ENCODE measurements around the gene ACTL10.

ACTL10 gene

DNA sequence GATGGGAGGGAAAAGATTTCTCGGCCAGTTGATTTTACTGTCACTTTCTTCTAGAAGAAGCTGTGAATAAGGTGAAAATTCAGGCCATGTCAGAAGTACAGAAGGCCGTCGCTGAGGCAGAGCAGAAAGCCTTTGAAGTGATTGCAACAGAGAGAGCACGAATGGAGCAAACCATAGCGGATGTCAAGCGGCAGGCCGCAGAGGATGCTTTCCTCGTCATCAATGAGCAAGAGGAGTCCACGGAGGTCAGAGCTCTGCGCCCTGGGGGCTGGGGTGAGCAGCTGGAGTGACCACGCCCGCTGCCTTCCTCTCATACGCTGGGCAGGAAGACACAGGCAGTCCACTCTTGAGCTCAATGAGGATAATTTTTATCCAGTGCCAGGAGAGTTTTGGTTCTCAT lies 26.5 kb upstream of the ACTL10 start:
- Histone ChIP-seq H4K12ac (ENCODE audit: low read depth, low read length) (no peak overlapping the region), H3K4ac (ENCODE audit: low read depth, low read length) (no peak overlapping the region), H4K8ac (ENCODE audit: low read depth, low read length) (no peak overlapping the region), H3K79me2 (ENCODE audit: control insufficient read depth, insufficient read depth, low read length, poor library complexity) (no peaks in the 10 kb centered on the region), H3K18ac (ENCODE audit: low read length) (no peak overlapping the region), H3K4me1 (ENCODE audit: control insufficient read depth in 1 of 2, insufficient read depth in 2 of 2, low read length in 2 of 2) (peaks cover 0 to 2% of the 10 kb centered on the region in 2 experiments), H2AFZ (ENCODE audit: insufficient read depth, low read length, poor library complexity) (no peak overlapping the region), H3K4me3 (ENCODE audit: low read depth, low read length) (no peak overlapping the region), H3K9me3 (ENCODE audit: insufficient read depth, low read depth, low read length) (no peaks in the 10 kb centered on the region), H3K79me1 (ENCODE audit: low read length) (no peaks in the 10 kb centered on the region), H3K36me3 (ENCODE audit: control insufficient read depth in 1 of 2, insufficient read depth in 2 of 2, low read length in 2 of 2) (peaks cover 21 to 31% of the 10 kb centered on the region in 2 experiments), H3K27ac (ENCODE audit: low read depth, low read length) (no peak overlapping the region), H2BK5ac (ENCODE audit: low read depth, low read length, poor library complexity) (no peak overlapping the region), H4K91ac (ENCODE audit: low read depth, low read length) (no peak overlapping the region), H2BK120ac (ENCODE audit: insufficient read depth, low read length, poor library complexity) (no peak overlapping the region), H3K4me2 (ENCODE audit: low read length) (no peak overlapping the region), H3K27me3 (ENCODE audit: insufficient read depth, low read length) (no peaks in the 10 kb centered on the region), H2AK5ac (ENCODE audit: low read length) (no peak overlapping the region), H2BK12ac (ENCODE audit: low read length) (no peak overlapping the region), H3K23ac (ENCODE audit: low read length) (no peak overlapping the region), H3K9ac (ENCODE audit: low read length) (no peak overlapping the region), H3K14ac (ENCODE audit: low read length) (no peak overlapping the region)
- no CpG with 5 or more reads among the region's 13 CpGs for WGBS (ENCODE audit: extremely low coverage, insufficient coverage, insufficient read length)
- no peak for DNase-seq

DNA sequence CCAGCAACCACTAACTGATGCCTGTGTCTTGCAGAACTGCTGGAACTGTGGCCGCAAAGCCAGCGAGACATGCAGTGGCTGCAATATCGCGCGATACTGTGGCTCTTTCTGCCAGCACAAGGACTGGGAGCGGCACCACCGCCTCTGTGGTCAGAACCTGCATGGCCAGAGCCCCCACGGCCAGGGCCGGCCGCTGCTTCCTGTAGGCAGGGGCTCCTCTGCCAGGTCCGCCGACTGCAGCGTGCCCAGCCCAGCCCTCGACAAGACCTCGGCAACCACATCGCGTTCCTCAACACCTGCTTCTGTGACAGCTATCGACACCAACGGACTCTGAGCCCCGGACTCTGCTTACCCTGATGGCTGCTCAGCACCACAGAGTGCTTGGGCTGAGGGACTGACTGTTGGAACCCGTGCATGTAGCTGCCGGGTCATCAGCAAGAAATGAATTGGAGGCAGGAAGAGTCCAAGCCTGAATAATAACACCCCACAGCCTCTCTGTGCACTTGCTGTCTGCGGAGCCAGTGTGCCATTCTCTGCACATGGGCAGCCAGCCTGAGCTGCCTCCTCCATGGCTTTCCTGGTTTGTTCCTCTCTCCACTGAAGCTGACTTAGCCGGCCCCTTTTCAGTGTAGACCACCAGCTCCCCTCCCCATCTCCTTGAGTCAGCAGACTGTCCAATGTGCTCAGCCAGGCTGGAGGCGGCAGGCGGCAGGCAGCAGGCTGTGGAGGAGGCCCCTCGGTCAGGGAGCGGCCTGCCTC lies 22.3 kb upstream of the ACTL10 start:
- Histone ChIP-seq H3K27ac (ENCODE audit: low read depth, low read length) (no peak overlapping the region), H3K36me3 (ENCODE audit: control insufficient read depth in 1 of 2, insufficient read depth in 2 of 2, low read length in 2 of 2) (peaks cover 25 to 28% of the 10 kb centered on the region in 2 experiments), H3K79me1 (ENCODE audit: low read length) (no peaks in the 10 kb centered on the region), H3K4me2 (ENCODE audit: low read length) (no peak overlapping the region), H3K4me1 (ENCODE audit: control insufficient read depth in 1 of 2, insufficient read depth in 2 of 2, low read length in 2 of 2) (peaks cover 0 to 2% of the 10 kb centered on the region in 2 experiments), H3K4me3 (ENCODE audit: low read depth, low read length) (no peak overlapping the region), H3K14ac (ENCODE audit: low read length) (no peak overlapping the region), H2BK120ac (ENCODE audit: insufficient read depth, low read length, poor library complexity) (no peak overlapping the region), H3K79me2 (ENCODE audit: control insufficient read depth, insufficient read depth, low read length, poor library complexity) (no peaks in the 10 kb centered on the region), H4K91ac (ENCODE audit: low read depth, low read length) (no peak overlapping the region), H4K12ac (ENCODE audit: low read depth, low read length) (no peak overlapping the region), H2AFZ (ENCODE audit: insufficient read depth, low read length, poor library complexity) (no peak overlapping the region), H2BK12ac (ENCODE audit: low read length) (no peak overlapping the region), H3K4ac (ENCODE audit: low read depth, low read length) (no peak overlapping the region), H2BK5ac (ENCODE audit: low read depth, low read length, poor library complexity) (no peak overlapping the region), H3K27me3 (ENCODE audit: insufficient read depth, low read length) (no peaks in the 10 kb centered on the region), H3K9me3 (ENCODE audit: insufficient read depth, low read depth, low read length) (no peaks in the 10 kb centered on the region), H3K23ac (ENCODE audit: low read length) (no peak overlapping the region), H4K8ac (ENCODE audit: low read depth, low read length) (no peak overlapping the region), H2AK5ac (ENCODE audit: low read length) (no peak overlapping the region), H3K9ac (ENCODE audit: low read length) (no peak overlapping the region), H3K18ac (ENCODE audit: low read length) (no peak overlapping the region)
- no peak for DNase-seq
- no CpG with 5 or more reads among the region's 28 CpGs for WGBS (ENCODE audit: extremely low coverage, insufficient coverage, insufficient read length)

DNA sequence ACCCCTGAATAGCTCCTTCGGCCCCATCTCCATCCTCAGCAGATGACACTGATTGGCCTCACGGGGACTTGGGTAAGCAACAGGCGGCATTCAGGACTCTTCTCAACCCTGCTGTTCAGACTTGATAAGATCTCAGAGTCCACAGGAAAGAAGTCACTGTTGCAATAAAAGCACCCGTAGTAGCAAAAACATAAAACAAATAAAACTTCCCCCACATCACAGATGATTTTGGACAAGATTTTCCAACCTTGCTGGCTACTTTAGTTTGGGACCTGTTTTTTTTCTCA lies 21.7 kb upstream of the ACTL10 start:
- H3K4ac ChIP-seq (ENCODE audit: low read depth, low read length) = no peak overlapping the region
- no peaks in the 10 kb centered on the region for H3K79me1 ChIP-seq (ENCODE audit: low read length)
- H2BK12ac ChIP-seq (ENCODE audit: low read length) = no peak overlapping the region
- peaks cover 0 to 2% of the 10 kb centered on the region in 2 experiments for H3K4me1 ChIP-seq (ENCODE audit: control insufficient read depth in 1 of 2, insufficient read depth in 2 of 2, low read length in 2 of 2)
- H3K79me2 ChIP-seq (ENCODE audit: control insufficient read depth, insufficient read depth, low read length, poor library complexity) = no peaks in the 10 kb centered on the region
- H4K91ac ChIP-seq (ENCODE audit: low read depth, low read length) = no peak overlapping the region
- no peak overlapping the region for H3K14ac ChIP-seq (ENCODE audit: low read length)
- no peak overlapping the region for H4K8ac ChIP-seq (ENCODE audit: low read depth, low read length)
- H3K27ac ChIP-seq (ENCODE audit: low read depth, low read length) = no peak overlapping the region
- H3K4me2 ChIP-seq (ENCODE audit: low read length) = no peak overlapping the region
- no peak overlapping the region for H3K4me3 ChIP-seq (ENCODE audit: low read depth, low read length)
- peaks cover 23 to 27% of the 10 kb centered on the region in 2 experiments for H3K36me3 ChIP-seq (ENCODE audit: control insufficient read depth in 1 of 2, insufficient read depth in 2 of 2, low read length in 2 of 2)
- H3K9ac ChIP-seq (ENCODE audit: low read length) = no peak overlapping the region
- peak in 1 of 2 donors; percentile 28 for DNase-seq
- H2BK5ac ChIP-seq (ENCODE audit: low read depth, low read length, poor library complexity) = no peak overlapping the region
- H2AK5ac ChIP-seq (ENCODE audit: low read length) = no peak overlapping the region
- H3K9me3 ChIP-seq (ENCODE audit: insufficient read depth, low read depth, low read length) = no peaks in the 10 kb centered on the region
- no peak overlapping the region for H3K23ac ChIP-seq (ENCODE audit: low read length)
- H4K12ac ChIP-seq (ENCODE audit: low read depth, low read length) = no peak overlapping the region
- H2BK120ac ChIP-seq (ENCODE audit: insufficient read depth, low read length, poor library complexity) = no peak overlapping the region
- no peaks in the 10 kb centered on the region for H3K27me3 ChIP-seq (ENCODE audit: insufficient read depth, low read length)
- WGBS (ENCODE audit: extremely low coverage, insufficient coverage, insufficient read length) = no CpG with 5 or more reads among the region's 4 CpGs
- H2AFZ ChIP-seq (ENCODE audit: insufficient read depth, low read length, poor library complexity) = no peak overlapping the region
- no peak overlapping the region for H3K18ac ChIP-seq (ENCODE audit: low read length)

DNA sequence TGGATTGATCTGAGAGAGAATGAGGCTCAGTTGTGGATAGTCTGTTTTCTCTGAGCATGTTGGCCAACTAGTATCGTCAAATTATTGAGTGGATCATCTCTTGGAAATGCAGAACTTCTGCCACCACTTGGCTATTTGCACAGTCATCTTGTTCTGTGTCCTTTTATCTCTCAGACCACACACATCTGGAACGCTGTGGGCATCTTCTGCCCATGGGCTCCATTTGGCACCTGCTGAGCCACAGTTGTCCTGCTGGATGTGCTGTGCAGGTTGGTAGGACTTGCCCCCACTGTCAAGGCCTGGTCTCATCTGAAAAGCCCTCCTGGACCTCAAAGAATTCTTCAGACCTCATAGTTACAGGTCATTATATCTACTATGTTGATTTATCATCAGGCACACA lies 21.3 kb upstream of the ACTL10 start:
- no peak overlapping the region for H4K12ac ChIP-seq (ENCODE audit: low read depth, low read length)
- H4K8ac ChIP-seq (ENCODE audit: low read depth, low read length) = no peak overlapping the region
- H3K27ac ChIP-seq (ENCODE audit: low read depth, low read length) = no peak overlapping the region
- no peak overlapping the region for H4K91ac ChIP-seq (ENCODE audit: low read depth, low read length)
- H3K36me3 ChIP-seq (ENCODE audit: control insufficient read depth in 1 of 2, insufficient read depth in 2 of 2, low read length in 2 of 2) = peaks cover 20 to 23% of the 10 kb centered on the region in 2 experiments
- no peak overlapping the region for H2AK5ac ChIP-seq (ENCODE audit: low read length)
- H3K23ac ChIP-seq (ENCODE audit: low read length) = no peak overlapping the region
- H3K9me3 ChIP-seq (ENCODE audit: insufficient read depth, low read depth, low read length) = no peaks in the 10 kb centered on the region
- H3K14ac ChIP-seq (ENCODE audit: low read length) = no peak overlapping the region
- peaks cover 0 to 2% of the 10 kb centered on the region in 2 experiments for H3K4me1 ChIP-seq (ENCODE audit: control insufficient read depth in 1 of 2, insufficient read depth in 2 of 2, low read length in 2 of 2)
- no peak overlapping the region for H3K4ac ChIP-seq (ENCODE audit: low read depth, low read length)
- no CpG with 5 or more reads among the region's 2 CpGs for WGBS (ENCODE audit: extremely low coverage, insufficient coverage, insufficient read length)
- H3K9ac ChIP-seq (ENCODE audit: low read length) = no peak overlapping the region
- H3K18ac ChIP-seq (ENCODE audit: low read length) = no peak overlapping the region
- H2BK120ac ChIP-seq (ENCODE audit: insufficient read depth, low read length, poor library complexity) = no peak overlapping the region
- H2BK12ac ChIP-seq (ENCODE audit: low read length) = no peak overlapping the region
- H3K27me3 ChIP-seq (ENCODE audit: insufficient read depth, low read length) = no peaks in the 10 kb centered on the region
- no peak overlapping the region for H2AFZ ChIP-seq (ENCODE audit: insufficient read depth, low read length, poor library complexity)
- no peak overlapping the region for H2BK5ac ChIP-seq (ENCODE audit: low read depth, low read length, poor library complexity)
- no peak overlapping the region for H3K4me3 ChIP-seq (ENCODE audit: low read depth, low read length)
- H3K79me2 ChIP-seq (ENCODE audit: control insufficient read depth, insufficient read depth, low read length, poor library complexity) = no peaks in the 10 kb centered on the region
- no peaks in the 10 kb centered on the region for H3K79me1 ChIP-seq (ENCODE audit: low read length)
- no peak overlapping the region for H3K4me2 ChIP-seq (ENCODE audit: low read length)
- DNase-seq = no peak
